Measurements from ENCODE around the gene COL4A3. TPM values are rescaled to one million over a fixed set of nuclear protein-coding genes. Genes with fewer than 3 reads are reported as not detected.

The COL4A3 gene
- total RNA-seq, 1 experiment from 2014 or later, result 0.15 TPM

DNA sequence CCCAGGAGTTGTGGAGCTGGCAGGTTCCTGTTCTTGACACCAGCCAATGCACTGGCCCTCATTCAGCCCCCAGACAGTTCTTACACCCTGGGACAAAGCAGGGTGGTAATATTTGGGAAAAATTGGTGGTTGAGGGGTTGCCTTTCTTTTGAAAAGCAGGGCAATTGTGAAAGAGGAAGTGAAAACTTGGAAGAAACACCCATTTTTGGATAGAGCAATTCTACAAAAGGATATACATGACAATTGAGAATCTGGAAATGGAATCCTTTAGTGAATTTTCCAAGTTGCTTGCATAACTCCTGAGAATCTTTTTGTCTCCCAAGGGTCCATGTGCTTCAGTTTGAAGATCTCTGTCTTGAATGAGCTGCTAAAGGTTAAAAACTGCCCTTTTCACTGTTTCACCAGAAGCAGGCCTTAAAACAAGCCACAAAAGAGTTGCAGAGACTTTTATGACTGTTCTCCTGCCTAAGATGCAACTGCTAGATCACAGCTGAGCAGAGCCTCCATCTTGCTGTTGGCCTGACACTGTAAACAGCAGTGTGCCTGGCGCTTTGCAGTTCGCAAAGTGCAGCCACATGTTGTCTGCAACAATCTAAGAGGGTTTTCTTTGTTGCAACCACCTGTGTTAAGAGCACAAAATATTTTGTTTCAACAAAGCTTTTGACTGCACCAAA lies 12.2 kb upstream of the COL4A3 start:
- Histone ChIP-seq H3K18ac (ENCODE audit: insufficient read length, low read depth, low read length) (no peak overlapping the region), H3K14ac (ENCODE audit: insufficient read depth, low read length) (no peak overlapping the region), H3K9ac (ENCODE audit: extremely low read depth, insufficient read length, low read length) (no peak overlapping the region), H4K8ac (replicated peaks; ENCODE audit: insufficient read length, low read depth, low read length) (no peak overlapping the region), H3K4me1 (ENCODE audit: insufficient read depth, low read length) (no peaks in the 10 kb centered on the region), H3K4me2 (ENCODE audit: insufficient read depth, insufficient read length, low read length) (no peak overlapping the region), H2BK120ac (ENCODE audit: low read depth, low read length, poor library complexity, severe bottlenecking) (no peak overlapping the region), H3K27ac (ENCODE audit: insufficient read length, low read depth, low read length) (no peak overlapping the region), H3K56ac (ENCODE audit: insufficient read length, low read depth, low read length) (no peak overlapping the region), H3K9me3 (ENCODE audit: control insufficient read depth, low read depth, low read length) (no peaks in the 10 kb centered on the region), H3K27me3 (ENCODE audit: insufficient read depth, low read length) (no peaks in the 10 kb centered on the region), H3K23ac (ENCODE audit: insufficient read length, low read depth, low read length) (no peak overlapping the region), H2BK20ac (ENCODE audit: low read depth, low read length, poor library complexity, severe bottlenecking) (no peak overlapping the region), H4K5ac (ENCODE audit: insufficient read length, low read depth, low read length) (no peak overlapping the region), H3K23me2 (ENCODE audit: insufficient read length, low read depth, low read length, poor library complexity, severe bottlenecking) (no peaks in the 10 kb centered on the region), H2BK15ac (ENCODE audit: low read depth, low read length) (no peak overlapping the region), H4K20me1 (ENCODE audit: control insufficient read depth, insufficient read depth, insufficient read length) (no peaks in the 10 kb centered on the region), H2AK5ac (ENCODE audit: insufficient read length, low read length) (no peak overlapping the region), H3K4ac (ENCODE audit: low read depth, low read length) (no peak overlapping the region), H3K79me2 (ENCODE audit: insufficient read depth, low read length) (no peaks in the 10 kb centered on the region), H2BK12ac (ENCODE audit: insufficient read length, low read depth, low read length) (no peak overlapping the region), H2AFZ (ENCODE audit: low read length) (no peak overlapping the region), H2BK5ac (ENCODE audit: insufficient read length, low read length) (no peak overlapping the region), H3K79me1 (ENCODE audit: insufficient read depth, low read depth, low read length, poor library complexity, severe bottlenecking) (no peaks in the 10 kb centered on the region), H3T11ph (ENCODE audit: low read length) (no peak overlapping the region), H4K91ac (ENCODE audit: insufficient read length, low read depth, low read length) (no peak overlapping the region)
- no peaks in the 10 kb centered on the region for H3K27me3 Mint-ChIP-seq (ENCODE audit: low read depth)
- TF ChIP-seq, protein P1, sequence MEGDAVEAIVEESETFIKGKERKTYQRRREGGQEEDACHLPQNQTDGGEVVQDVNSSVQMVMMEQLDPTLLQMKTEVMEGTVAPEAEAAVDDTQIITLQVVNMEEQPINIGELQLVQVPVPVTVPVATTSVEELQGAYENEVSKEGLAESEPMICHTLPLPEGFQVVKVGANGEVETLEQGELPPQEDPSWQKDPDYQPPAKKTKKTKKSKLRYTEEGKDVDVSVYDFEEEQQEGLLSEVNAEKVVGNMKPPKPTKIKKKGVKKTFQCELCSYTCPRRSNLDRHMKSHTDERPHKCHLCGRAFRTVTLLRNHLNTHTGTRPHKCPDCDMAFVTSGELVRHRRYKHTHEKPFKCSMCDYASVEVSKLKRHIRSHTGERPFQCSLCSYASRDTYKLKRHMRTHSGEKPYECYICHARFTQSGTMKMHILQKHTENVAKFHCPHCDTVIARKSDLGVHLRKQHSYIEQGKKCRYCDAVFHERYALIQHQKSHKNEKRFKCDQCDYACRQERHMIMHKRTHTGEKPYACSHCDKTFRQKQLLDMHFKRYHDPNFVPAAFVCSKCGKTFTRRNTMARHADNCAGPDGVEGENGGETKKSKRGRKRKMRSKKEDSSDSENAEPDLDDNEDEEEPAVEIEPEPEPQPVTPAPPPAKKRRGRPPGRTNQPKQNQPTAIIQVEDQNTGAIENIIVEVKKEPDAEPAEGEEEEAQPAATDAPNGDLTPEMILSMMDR (conservative IDR thresholded peaks at IDR 0.05), result no peak
- peaks cover 0 to 4% (median 0%) of the 10 kb centered on the region in 3 experiments; a peak in 1 of 7 replicates for H3K36me3 Mint-ChIP-seq (ENCODE audit: insufficient read depth in 1 of 3, low read depth in 3 of 3)
- H3K9me3 Mint-ChIP-seq, result peaks cover 5% of the 10 kb centered on the region in 2 experiments; a peak in 4 of 5 replicates
- peaks cover 5 to 12% of the 10 kb centered on the region in 2 experiments; a peak in 2 of 4 replicates for H3K4me1 Mint-ChIP-seq
- no peak overlapping the region for H3K4me3 Mint-ChIP-seq
- no peak overlapping the region for H3K27ac Mint-ChIP-seq
- no CpG with 5 or more reads among the region's 2 CpGs for whole genome bisulfite sequencing (ENCODE audit: extremely low coverage, insufficient read length, low lambda C conversion rate)
- DNase-seq, result no peak
